Skeletal muscle tissue (tissue), 4 donors: ENCODE results near the gene IL24. TPM values are rescaled to one million over a fixed set of nuclear protein-coding genes. Genes with fewer than 3 reads are reported as not detected.

Experiments
- H3K27ac ChIP-seq: one replicate; pipeline ENCODE4 v1.7.0; 2013; ENCODE audit warnings: mild to moderate bottlenecking, low read depth, low read length, inconsistent platforms
- H3K27me3 ChIP-seq, 3 donors: one replicate each; pipeline ENCODE4 v1.7.0; 2013; ENCODE audit warnings: low read length in 3 of 3; ENCODE audit not compliant: control insufficient read depth in 3 of 3, insufficient read depth in 3 of 3
- H3K36me3 ChIP-seq, 3 donors: one replicate each; pipeline ENCODE4 v1.7.0; 2013; ENCODE audit warnings: low read length in 3 of 3; ENCODE audit not compliant: control insufficient read depth in 3 of 3, insufficient read depth in 3 of 3
- H3K4me1 ChIP-seq, 3 donors: one replicate each; pipeline ENCODE4 v1.7.0; 2013; ENCODE audit warnings: low read length in 3 of 3, mild to moderate bottlenecking in 3 of 3; ENCODE audit not compliant: control insufficient read depth in 3 of 3, insufficient read depth in 3 of 3
- H3K4me3 ChIP-seq, 3 donors: one replicate each; pipeline ENCODE4 v1.7.0; 2013; ENCODE audit warnings: low read length in 3 of 3
- H3K9ac ChIP-seq, 3 donors: one replicate each; pipeline ENCODE4 v1.7.0; 2013; ENCODE audit warnings: low read length in 3 of 3, mild to moderate bottlenecking in 3 of 3, moderate library complexity in 2 of 3, low read depth in 1 of 3
- H3K9me3 ChIP-seq, 3 donors: one replicate each; pipeline ENCODE4 v1.7.0; 2013; ENCODE audit warnings: low read length in 3 of 3; ENCODE audit not compliant: control insufficient read depth in 3 of 3
- total RNA-seq: library from RNA; depleted of rRNA; stranded (reverse); fragments of >200 nt; gene quantifications from one replicate; pipeline ENCODE4 v1.2.3, GENCODE V29; 2014
- donor health status: Osteomylitis.

The IL24 gene
- total RNA-seq, 1 donor from 2014 or later, result not detected

DNA sequence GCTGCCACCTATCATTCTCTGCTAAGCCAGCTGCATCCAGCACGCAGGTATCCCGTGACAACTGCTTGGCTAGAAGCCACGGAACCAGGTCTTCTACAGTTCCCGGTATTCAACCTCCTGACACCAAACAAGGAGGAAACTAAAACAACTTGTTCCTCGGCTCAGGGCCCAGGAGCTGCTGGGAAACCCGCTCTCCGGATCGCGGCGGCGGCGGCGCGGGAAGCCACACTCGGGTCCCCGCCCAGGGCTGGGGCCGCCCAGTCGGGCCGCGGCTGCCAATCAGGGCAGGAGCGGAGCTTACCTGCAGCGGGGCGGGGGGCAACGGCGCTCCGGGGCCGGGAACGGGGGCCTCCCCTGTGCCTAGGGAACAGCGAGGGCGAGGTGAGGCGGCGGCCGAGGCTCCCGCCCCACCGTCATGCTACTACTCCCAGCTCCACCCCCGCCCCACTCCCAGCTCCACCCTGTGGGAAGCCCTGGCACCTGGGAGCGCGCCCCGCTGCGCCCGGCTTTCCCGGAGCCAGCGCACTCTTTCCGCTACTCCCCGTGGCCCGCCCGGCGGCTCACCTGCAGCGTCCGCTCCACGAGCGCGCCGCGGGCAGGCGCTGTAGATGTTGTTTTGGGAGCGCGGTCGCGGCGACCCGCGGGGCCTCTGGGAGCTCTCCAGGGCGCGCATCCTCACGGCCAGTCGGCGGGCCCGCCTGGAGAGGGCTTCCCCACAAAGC lies 12.1 kb downstream of the IL24 start:
- Histone ChIP-seq H3K9ac (peak overlapping the region in 2 of 3 donors; percentile 58 to 70), H3K27me3 (peaks cover 0 to 10% (median 0%) of the 10 kb centered on the region in 3 donors), H3K9me3 (no peaks in the 10 kb centered on the region), H3K36me3 (no peaks in the 10 kb centered on the region), H3K4me3 (peak overlapping the region; percentile 50 to 68 (median 66)), H3K4me1 (peaks cover 6 to 31% (median 19%) of the 10 kb centered on the region in 3 donors), H3K27ac (peak overlapping the region; percentile 23)

GRCh38 chr1:206909883-206910318 lies 12.7 kb downstream of the IL24 start:
- H3K4me1 ChIP-seq, result peaks cover 6 to 26% (median 19%) of the 10 kb centered on the region in 3 donors
- no peaks in the 10 kb centered on the region for H3K36me3 ChIP-seq
- peak overlapping the region; percentile 50 to 68 (median 66) for H3K4me3 ChIP-seq
- peaks cover 0 to 10% (median 2%) of the 10 kb centered on the region in 3 donors for H3K27me3 ChIP-seq
- no peaks in the 10 kb centered on the region for H3K9me3 ChIP-seq
- H3K27ac ChIP-seq, result peak overlapping the region; percentile 23
- peak overlapping the region; percentile 3 to 70 (median 58) for H3K9ac ChIP-seq

DNA sequence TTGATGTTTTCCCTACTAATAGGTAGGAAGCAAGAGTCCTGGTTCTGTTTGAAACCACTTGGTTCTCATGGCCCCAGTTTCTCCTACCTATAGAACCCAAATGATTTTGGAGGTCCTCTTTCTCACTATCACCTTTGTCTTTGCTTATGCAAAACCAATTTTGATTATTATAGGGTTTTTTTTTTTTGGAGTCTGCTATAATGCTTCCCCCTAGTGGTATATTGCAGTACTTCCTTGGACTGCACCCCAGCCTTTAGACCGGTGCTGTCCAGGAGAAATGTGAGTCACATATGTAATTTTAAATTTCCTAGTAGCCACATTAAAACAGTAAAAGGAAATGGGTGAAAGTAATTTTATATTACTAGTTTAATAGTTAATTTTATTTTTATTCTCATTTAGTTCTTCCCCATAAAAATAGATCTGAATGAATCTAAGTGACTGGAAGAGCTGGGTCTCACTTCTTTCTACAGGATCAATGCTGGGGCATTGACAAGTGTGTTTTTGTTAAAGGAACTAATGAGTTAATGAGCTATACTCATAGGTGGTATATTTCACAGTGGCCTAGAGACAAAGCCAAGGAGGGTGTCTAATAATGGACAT lies 13.9 kb downstream of the IL24 start:
- Histone ChIP-seq H3K4me3 (no peak overlapping the region), H3K27ac (no peak overlapping the region), H3K27me3 (peaks cover 2 to 14% (median 2%) of the 10 kb centered on the region in 3 donors), H3K36me3 (no peaks in the 10 kb centered on the region), H3K9ac (no peak overlapping the region), H3K4me1 (peaks cover 6 to 26% (median 19%) of the 10 kb centered on the region in 3 donors), H3K9me3 (no peaks in the 10 kb centered on the region)

- peaks cover 6 to 21% (median 13%) of the 10 kb centered on the region in 3 donors for H3K4me1 ChIP-seq
- no peaks in the 10 kb centered on the region for H3K9me3 ChIP-seq
- H3K4me3 ChIP-seq, result no peak overlapping the region
- no peaks in the 10 kb centered on the region for H3K36me3 ChIP-seq
- no peak overlapping the region for H3K27ac ChIP-seq
- peaks cover 4 to 14% (median 4%) of the 10 kb centered on the region in 3 donors for H3K27me3 ChIP-seq
- H3K9ac ChIP-seq, result no peak overlapping the region
Measured at GRCh38 chr1:206912445-206913095, 15.3 kb downstream of the IL24 start.

DNA sequence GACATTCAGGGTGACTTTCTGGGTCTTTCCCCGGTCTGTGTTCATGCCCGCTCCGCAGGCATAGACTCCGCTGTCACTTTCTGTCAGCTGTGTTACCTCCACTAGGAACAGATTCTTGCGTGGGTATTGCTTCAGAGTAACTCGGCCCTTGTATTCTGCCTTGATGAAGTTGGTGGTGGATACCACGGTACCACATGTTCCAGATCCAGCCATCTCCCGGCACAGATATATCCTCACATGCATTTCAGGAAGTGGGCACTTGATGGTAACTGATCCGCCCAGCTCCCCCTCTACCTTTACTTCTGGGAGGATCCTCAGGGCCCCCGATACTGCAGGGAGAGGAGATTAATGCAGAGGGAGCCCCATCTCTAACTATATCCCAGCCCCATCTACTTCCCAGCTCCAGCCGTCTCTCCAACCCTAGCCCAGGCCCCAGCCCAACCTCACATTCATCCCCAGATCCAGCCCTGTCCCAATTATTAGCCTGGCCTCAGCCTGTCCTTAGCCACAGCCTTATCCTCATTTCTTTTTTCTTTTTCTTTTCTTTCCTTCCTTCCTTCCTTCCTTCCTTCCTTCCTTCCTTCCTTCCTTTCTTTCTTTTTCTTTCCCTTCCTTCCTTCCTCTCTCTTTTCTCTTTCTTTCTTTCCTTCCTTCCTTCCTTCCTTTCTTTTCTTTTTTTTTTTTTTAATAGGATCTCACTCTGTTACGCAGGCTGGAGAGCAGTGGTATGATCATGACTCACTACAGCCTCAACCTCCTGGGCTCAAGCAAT lies 16.7 kb downstream of the IL24 start:
- H3K27me3 ChIP-seq, result peaks cover 4 to 14% (median 4%) of the 10 kb centered on the region in 3 donors
- no peaks in the 10 kb centered on the region for H3K9me3 ChIP-seq
- no peak overlapping the region for H3K9ac ChIP-seq
- no peaks in the 10 kb centered on the region for H3K36me3 ChIP-seq
- no peak overlapping the region for H3K27ac ChIP-seq
- H3K4me3 ChIP-seq, result no peak overlapping the region
- peaks cover 6 to 19% (median 9%) of the 10 kb centered on the region in 3 donors for H3K4me1 ChIP-seq

GRCh38 chr1:206915030-206915735 lies 17.9 kb downstream of the IL24 start:
- H3K36me3 ChIP-seq, result no peaks in the 10 kb centered on the region
- no peak overlapping the region for H3K4me3 ChIP-seq
- H3K4me1 ChIP-seq, result peaks cover under 1 to 10% (median under 1%) of the 10 kb centered on the region in 3 donors
- no peak overlapping the region for H3K9ac ChIP-seq
- peaks cover 4 to 9% (median 4%) of the 10 kb centered on the region in 3 donors for H3K27me3 ChIP-seq
- no peak overlapping the region for H3K27ac ChIP-seq
- no peaks in the 10 kb centered on the region for H3K9me3 ChIP-seq

GRCh38 chr1:206916000-206916709 lies 18.9 kb downstream of the IL24 start:
- H3K4me3 ChIP-seq, result no peak overlapping the region
- H3K36me3 ChIP-seq, result no peaks in the 10 kb centered on the region
- peaks cover 0 to 9% (median 0%) of the 10 kb centered on the region in 3 donors for H3K4me1 ChIP-seq
- no peaks in the 10 kb centered on the region for H3K9me3 ChIP-seq
- no peak overlapping the region for H3K9ac ChIP-seq
- peaks cover 4 to 9% (median 4%) of the 10 kb centered on the region in 3 donors for H3K27me3 ChIP-seq
- H3K27ac ChIP-seq, result no peak overlapping the region

GRCh38 chr1:206918076-206918475 lies 20.8 kb downstream of the IL24 start:
- peaks cover 0 to 4% (median under 1%) of the 10 kb centered on the region in 3 donors for H3K4me1 ChIP-seq
- H3K9ac ChIP-seq, result no peak overlapping the region
- no peaks in the 10 kb centered on the region for H3K9me3 ChIP-seq
- no peak overlapping the region for H3K27ac ChIP-seq
- no peak overlapping the region for H3K4me3 ChIP-seq
- H3K27me3 ChIP-seq, result peaks cover 4% of the 10 kb centered on the region in 3 donors
- H3K36me3 ChIP-seq, result no peaks in the 10 kb centered on the region
